Heart left ventricle (tissue), 16 donors: ENCODE measurements around the gene DCP2. TPM values are rescaled to one million over a fixed set of nuclear protein-coding genes. Genes with fewer than 3 reads are reported as not detected.

Source experiments
- ATAC-seq, 4 donors: fragments of 200-7000 bp; cut with Tn5 transposase; one replicate each; pipeline ENCODE4 v1.9.1; 2020 to 2022; ENCODE audit warnings: moderate library complexity in 4 of 4, mild to moderate bottlenecking in 3 of 4, moderate number of reproducible peaks in 1 of 4
- DNase-seq, 5 donors: peaks; one replicate each; pipeline ENCODE4 v3.0.0-alpha.2; 2020
- H3K27ac ChIP-seq, 12 donors: fragments of 200-600 bp; sonication (generic) in 4 of 12; one replicate each; pipeline versions ENCODE4 v1.5.0 to v1.8.0; 2016 to 2022; ENCODE audit warnings: mild to moderate bottlenecking in 2 of 12
- H3K27me3 ChIP-seq, 9 donors: fragments of 200-600 bp; sonication (generic) in 2 of 9; one replicate each; pipeline versions ENCODE4 v1.5.1 to v1.8.0; 2016 to 2022; ENCODE audit warnings: mild to moderate bottlenecking in 3 of 9
- H3K36me3 ChIP-seq, 9 donors: fragments of 200-600 bp; sonication (generic) in 2 of 9; one replicate each; pipeline versions ENCODE4 v1.5.0 to v1.8.0; 2018 to 2022; ENCODE audit warnings: mild to moderate bottlenecking in 2 of 9
- H3K4me1 ChIP-seq, 12 donors: fragments of 200-600 bp; sonication (generic) in 4 of 12; one replicate each; pipeline versions ENCODE4 v1.5.0 to v1.8.0; 2016 to 2022; ENCODE audit warnings: mild to moderate bottlenecking in 3 of 12
- H3K4me3 ChIP-seq, 12 donors: fragments of 200-600 bp; sonication (generic) in 4 of 12; one replicate each; pipeline versions ENCODE4 v1.5.0 to v1.8.0; 2017 to 2022; ENCODE audit warnings: mild to moderate bottlenecking in 9 of 12, moderate library complexity in 4 of 12
- H3K9me3 ChIP-seq, 12 donors: fragments of 200-600 bp; sonication (generic) in 4 of 12; one replicate each; pipeline versions ENCODE4 v1.5.0 to v1.8.0; 2016 to 2022; ENCODE audit warnings: mild to moderate bottlenecking in 1 of 12
- CTCF ChIP-seq, 12 donors: fragments of 200-600 bp; sonication (generic) in 4 of 12; IDR thresholded peaks; one replicate each; pipeline versions ENCODE4 v1.5.0 to v1.8.0; 2018 to 2022; ENCODE audit warnings: antibody characterized with exemption in 12 of 12, mild to moderate bottlenecking in 5 of 12
- POLR2A ChIP-seq, 2 donors: fragments of 450-650 bp; IDR thresholded peaks; one replicate each; pipeline ENCODE4 v1.6.1; 2017; ENCODE audit warnings: antibody characterized with exemption in 2 of 2, mild to moderate bottlenecking in 2 of 2, moderate library complexity in 2 of 2
- WGBS, 4 donors: extraction: QIAGEN DNeasy Blood & Tissue Kit in 2 of 4; methylation state at CpG; one replicate each; pipeline versions ENCODE4 v1.1.5 to v1.1.7; 2013 to 2018; 5-methylcytosine and 5-hydroxymethylcytosine counted together
- intact Hi-C, 10 donors: fragments of 100-400 bp; cut with DNase I; formaldehyde crosslinking; loops; one replicate each; pipeline versions ENCODE4 v1.11.1 to v1.14.2; 2022
- polyA plus RNA-seq, 2 donors: library from polyadenylated mRNA; stranded (reverse); fragments of 200-250 nt; gene quantifications; one replicate each; pipeline ENCODE4 v1.2.3, GENCODE V29; 2013
- total RNA-seq, 9 donors: library from RNA; depleted of rRNA in 2 of 9; stranded (reverse); fragments of >200 nt in 2 of 9; fragmentation: NEBNext Ultra II Directional in 3 of 9; extraction: Animal tissue kit (Norgen Biotek cat#: 25700) in 3 of 9; gene quantifications; one replicate each; pipeline versions ENCODE4 v1.1.0 to v1.2.4, GENCODE V29; 2016 to 2023
- donor health status: ischemic (EF 13 %, LVEDD 7.1; RV severe dilation, severe dysfunction).
- donor health status: healthy with polysubstance abuse.
- donor health status: DM: no; HTN: yes; CAD: no.
- donor health status: DM: no; HTN: no; CAD: no.
- donor health status: ischemic (EF 25% LVEDD 6.9; RV normal size, moderate dysfunction).
- donor health status: ischemic (EF 25% LVEDD 5.7; RV mildly dilated, moderate dysfunction).
- donor health status: healthy.
- donor health status: DM: yes; HTN: yes; CAD: no.
- donor health status: ischemic (EF 35%, LVEDD 5.7; RV mildly dilated, moderate dysfunction).
- donor health status: nonischemic (EF 11% LVEDD 7.7; RV severe dilation, severe dysfunction).
- donor health status: DM: yes; HTN: yes; CAD: no.
- donor health status: PGD.
- donor health status: ischemic (EF 29% LVEDD 5.4; RV normal size, mild dysfunction).
- donor health status: nonischemic (EF 23%, LVEDD 6.1; RV moderate dilation, normal function).

Gene DCP2
- total and polyA plus RNA-seq, 11 donors = 3.4 to 36.0 (median 16.0) TPM

GRCh38 chr5:112973036-112973435, 3.6 kb upstream of the DCP2 start:
- H3K4me1 ChIP-seq = peaks cover 0 to 14% (median 9%) of the 10 kb centered on the region in 12 donors
- no peak overlapping the region for H3K4me3 ChIP-seq
- ATAC-seq (no peak), DNase-seq (no peak)
- H3K27me3 ChIP-seq = no peaks in the 10 kb centered on the region
- H3K27ac ChIP-seq = no peak overlapping the region
- no peak for TF ChIP-seq CTCF (IDR thresholded peaks at IDR 0.05)
- TF ChIP-seq POLR2A (IDR thresholded peaks at IDR 0.05) = no peak
- intact Hi-C loops = loop anchor here in 1 of 10 donors (10.0 kb wide), 1 partner anchor 48 kb away; the partner anchor contains the start of gene REEP5
- H3K36me3 ChIP-seq = no peaks in the 10 kb centered on the region
- no peaks in the 10 kb centered on the region for H3K9me3 ChIP-seq
- 87 to 93% (median 90%) methylated on average over 1 of the region's 1 CpG for WGBS, 4 donors

- 77 to 88% (median 88%) methylated on average over 1 of the region's 1 CpG for WGBS, 4 donors
- Histone ChIP-seq H3K27ac (no peak overlapping the region), H3K36me3 (no peaks in the 10 kb centered on the region), H3K4me1 (peaks cover 0 to 22% (median 18%) of the 10 kb centered on the region in 12 donors), H3K9me3 (no peaks in the 10 kb centered on the region), H3K4me3 (no peak overlapping the region), H3K27me3 (no peaks in the 10 kb centered on the region)
- intact Hi-C loops = loop anchor here in 1 of 10 donors (10.0 kb wide), 1 partner anchor 49 kb away; the partner anchor contains the start of gene REEP5
- DNase-seq = no peak
- TF ChIP-seq CTCF (IDR thresholded peaks at IDR 0.05) (no peak), POLR2A (IDR thresholded peaks at IDR 0.05) (no peak)
- no peak for ATAC-seq
These were observed 2.7 kb upstream of the DCP2 start for GRCh38 chr5:112973904-112974303.

GRCh38 chr5:112974901-112975300, 1.7 kb upstream of the DCP2 start:
- 83 to 88% (median 85%) methylated on average over 1 of the region's 1 CpG for WGBS, 4 donors
- ATAC-seq = no peak
- TF ChIP-seq CTCF (IDR thresholded peaks at IDR 0.05) (no peak), POLR2A (IDR thresholded peaks at IDR 0.05) (no peak)

GRCh38 chr5:112975721-112976431, 722 bp upstream of the DCP2 start:
- Histone ChIP-seq H3K27me3 (no peaks in the 10 kb centered on the region), H3K9me3 (no peaks in the 10 kb centered on the region), H3K36me3 (peaks cover 0 to under 1% (median 0%) of the 10 kb centered on the region in 9 donors), H3K4me3 (peak overlapping the region; percentile 36 to 95 (median 90)), H3K27ac (peak overlapping the region; percentile 71 to 95 (median 90)), H3K4me1 (peaks cover 0 to 40% (median 31%) of the 10 kb centered on the region in 12 donors)
- intact Hi-C loops = loop anchor here in 6 of 10 donors (2.0 to 10.0 kb wide), 4 partner anchors 51 to 114 kb away; partner anchors contain the start of genes REEP5 (in 5 of the 6) and SRP19 (in 2 of the 6)
- 32 to 69% (median 32%) methylated on average over 5 to 11 of the region's 11 CpGs for WGBS, 4 donors
- DNase-seq (no peak), ATAC-seq (peak in 1 of 4 donors; percentile 12)
- TF ChIP-seq CTCF (IDR thresholded peaks at IDR 0.05) (no peak), POLR2A (IDR thresholded peaks at IDR 0.05) (no peak)

More at GRCh38 chr5:112974901-112975300, 1.7 kb upstream of the DCP2 start:
- no peak for DNase-seq
- Histone ChIP-seq H3K4me3 (no peak overlapping the region), H3K9me3 (no peaks in the 10 kb centered on the region), H3K27ac (no peak overlapping the region), H3K27me3 (no peaks in the 10 kb centered on the region), H3K4me1 (peaks cover 0 to 31% (median 28%) of the 10 kb centered on the region in 12 donors), H3K36me3 (no peaks in the 10 kb centered on the region)
- intact Hi-C loops = loop anchor here in 6 of 10 donors (5.0 to 10.0 kb wide), 3 partner anchors 50 to 113 kb away; partner anchors contain the start of genes REEP5 (in 4 of the 6) and SRP19 (in 2 of the 6)
